ACC112 (cell line): Measurements from ENCODE around the gene PIK3R3.

Experiments used
- H2AFZ ChIP-seq: fragments of 200-600 bp; sonication (generic); one replicate; pipeline ENCODE4 v1.6.0; 2017; ENCODE audit warnings: antibody characterized with exemption, low read length; ENCODE audit not compliant: unreplicated experiment
- H3K27ac ChIP-seq: fragments of 200-600 bp; sonication (generic); 2 replicates; pipeline ENCODE4 v1.5.1; 2014; ENCODE audit warnings: low read depth, mild to moderate bottlenecking, antibody characterized with exemption, low read length, moderate library complexity
- H3K27me3 ChIP-seq: fragments of 200-600 bp; sonication (generic); 2 replicates; pipeline ENCODE4 v1.6.1; 2014; ENCODE audit warnings: mild to moderate bottlenecking, antibody characterized with exemption, low read length, moderate library complexity, mixed read lengths; ENCODE audit not compliant: insufficient read depth
- H3K36me3 ChIP-seq: fragments of 200-600 bp; sonication (generic); 2 replicates; pipeline ENCODE4 v1.6.1; 2016; ENCODE audit warnings: mild to moderate bottlenecking, antibody characterized with exemption, low read length, moderate library complexity, mixed read lengths; ENCODE audit not compliant: insufficient read depth
- H3K4me1 ChIP-seq: fragments of 200-600 bp; sonication (generic); one replicate; pipeline ENCODE4 v1.6.1; 2016; ENCODE audit warnings: low read length, mixed read lengths; ENCODE audit not compliant: insufficient read depth, unreplicated experiment, control insufficient read depth
- H3K4me3 ChIP-seq: fragments of 200-600 bp; sonication (generic); 2 replicates; pipeline ENCODE4 v1.5.1; 2014; ENCODE audit warnings: mild to moderate bottlenecking, low read depth, low read length
- H3K79me2 ChIP-seq: fragments of 200-600 bp; sonication (generic); one replicate; pipeline ENCODE4 v1.6.0; 2016; ENCODE audit warnings: low read length; ENCODE audit not compliant: control insufficient read depth, unreplicated experiment, insufficient read depth

PIK3R3 gene

DNA sequence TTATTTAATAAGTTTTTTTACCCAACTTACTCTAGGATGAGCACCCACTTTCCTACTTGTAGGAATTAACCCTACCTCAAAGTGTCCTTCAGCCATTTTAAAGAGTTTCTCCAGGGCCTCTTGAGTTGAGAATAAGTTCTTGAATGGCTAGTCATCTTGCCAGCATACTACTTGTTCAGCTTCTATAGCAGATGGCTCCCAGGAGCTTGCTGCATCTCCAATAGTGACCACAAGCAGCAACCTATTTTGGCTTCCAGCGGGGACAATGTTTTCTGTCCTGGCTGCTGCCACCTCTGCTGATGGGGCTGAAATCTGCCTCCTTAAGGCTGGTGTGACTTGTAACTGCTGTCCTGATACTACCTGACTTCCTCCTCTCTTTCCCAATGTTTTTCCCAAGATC, 20.8 kb upstream of the PIK3R3 start:
- no peaks in the 10 kb centered on the region for H3K27me3 ChIP-seq
- H3K27ac ChIP-seq = no peak overlapping the region
- H3K36me3 ChIP-seq = no peaks in the 10 kb centered on the region
- H3K79me2 ChIP-seq = no peaks in the 10 kb centered on the region
- no peak overlapping the region for H2AFZ ChIP-seq
- H3K4me1 ChIP-seq = no peaks in the 10 kb centered on the region
- H3K4me3 ChIP-seq = no peak overlapping the region

DNA sequence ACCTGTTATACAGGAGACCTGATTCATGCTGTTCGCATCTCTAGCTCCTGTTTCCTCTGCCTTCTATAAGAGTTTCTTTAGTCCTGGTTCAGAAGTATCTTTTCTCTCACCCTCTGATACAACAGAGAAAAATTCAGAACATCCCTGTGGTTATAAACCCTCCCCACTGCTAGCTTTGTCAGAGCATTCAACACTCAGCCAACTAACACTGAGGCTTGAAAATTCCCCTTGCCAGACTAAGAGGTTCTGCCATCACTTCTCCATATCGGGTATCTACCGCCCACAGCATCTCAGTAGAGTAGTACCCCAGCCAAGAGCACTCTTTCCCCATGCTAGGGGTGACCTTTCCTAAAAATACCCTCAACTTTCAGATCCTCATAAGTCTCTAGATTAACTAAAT, 19.6 kb upstream of the PIK3R3 start:
- no peak overlapping the region for H2AFZ ChIP-seq

DNA sequence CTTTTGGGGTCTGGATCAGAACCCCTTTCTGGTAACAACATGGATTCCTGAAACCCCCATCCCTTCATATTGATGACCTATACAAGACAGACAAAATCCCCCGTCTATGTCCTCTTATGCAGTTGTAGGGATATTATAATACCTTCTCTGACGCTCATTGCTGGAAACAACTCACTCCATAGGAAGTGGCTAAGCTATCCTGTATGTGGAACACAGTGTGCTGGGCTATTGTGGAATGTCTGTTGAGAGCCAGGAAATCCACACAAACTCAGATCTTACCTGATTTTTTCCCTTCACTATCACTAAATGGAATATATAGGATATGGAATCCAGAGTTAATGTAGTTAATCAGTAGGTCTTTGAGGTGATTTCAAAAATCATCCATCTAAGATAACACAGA, 17.7 kb upstream of the PIK3R3 start:
- no peaks in the 10 kb centered on the region for H3K27me3 ChIP-seq
- H3K36me3 ChIP-seq = no peaks in the 10 kb centered on the region
- no peaks in the 10 kb centered on the region for H3K79me2 ChIP-seq
- no peak overlapping the region for H3K27ac ChIP-seq
- H3K4me3 ChIP-seq = no peak overlapping the region
- H3K4me1 ChIP-seq = no peaks in the 10 kb centered on the region
- no peak overlapping the region for H2AFZ ChIP-seq

More for the DNA sequence above, 19.6 kb upstream of the PIK3R3 start:
- Histone ChIP-seq H3K4me1 (no peaks in the 10 kb centered on the region), H3K4me3 (no peak overlapping the region), H3K36me3 (no peaks in the 10 kb centered on the region), H3K27me3 (no peaks in the 10 kb centered on the region), H3K79me2 (no peaks in the 10 kb centered on the region), H3K27ac (no peak overlapping the region)

DNA sequence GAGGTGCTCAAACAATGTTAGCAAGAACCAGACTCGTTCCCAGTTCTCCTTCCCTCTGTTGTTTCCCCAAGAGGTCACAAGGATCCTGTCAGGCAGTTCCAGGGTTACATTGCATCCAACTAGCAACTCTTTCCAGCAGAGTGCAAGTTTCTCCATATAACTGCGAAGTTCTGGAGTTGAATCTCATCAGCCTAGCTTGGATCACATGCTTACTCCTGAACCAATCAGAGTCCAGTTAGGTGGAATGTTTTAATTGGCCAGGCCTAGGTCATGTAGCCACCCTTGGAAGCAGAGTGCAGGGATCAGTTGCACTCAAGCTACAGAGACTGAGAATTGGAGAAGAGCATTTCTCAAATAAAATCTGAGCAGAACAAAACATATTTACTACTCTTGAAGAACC, 15.9 kb upstream of the PIK3R3 start:
- no peaks in the 10 kb centered on the region for H3K27me3 ChIP-seq
- H3K27ac ChIP-seq = no peak overlapping the region
- no peak overlapping the region for H2AFZ ChIP-seq
- no peaks in the 10 kb centered on the region for H3K79me2 ChIP-seq
- H3K4me1 ChIP-seq = no peaks in the 10 kb centered on the region
- H3K4me3 ChIP-seq = no peak overlapping the region
- H3K36me3 ChIP-seq = no peaks in the 10 kb centered on the region

DNA sequence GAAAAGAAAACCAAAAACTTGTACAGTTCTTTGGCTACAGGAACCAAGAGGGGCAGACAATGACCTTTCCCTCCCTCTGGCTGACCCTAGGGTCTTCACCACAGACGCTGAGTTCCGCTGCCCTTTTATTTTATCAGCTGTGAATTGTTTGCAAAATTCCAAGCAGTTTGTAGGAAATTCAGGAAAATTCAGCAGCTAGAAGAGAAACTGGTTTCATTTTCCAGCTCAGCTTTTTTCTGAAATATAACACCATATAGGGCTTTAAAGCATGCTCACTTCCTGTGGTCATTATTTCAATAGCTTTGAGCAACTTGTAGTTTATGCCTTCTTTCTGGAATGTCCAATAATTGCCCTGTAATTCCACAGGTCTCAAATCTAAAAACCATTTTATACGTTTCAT, 5.5 kb upstream of the PIK3R3 start:
- H3K27ac ChIP-seq = peak overlapping the region; percentile 30
- H3K79me2 ChIP-seq = no peaks in the 10 kb centered on the region
- peak overlapping the region; percentile 73 for H2AFZ ChIP-seq
- H3K4me1 ChIP-seq = peaks cover 24% of the 10 kb centered on the region
- H3K27me3 ChIP-seq = no peaks in the 10 kb centered on the region
- H3K4me3 ChIP-seq = peak overlapping the region; percentile 61
- no peaks in the 10 kb centered on the region for H3K36me3 ChIP-seq

DNA sequence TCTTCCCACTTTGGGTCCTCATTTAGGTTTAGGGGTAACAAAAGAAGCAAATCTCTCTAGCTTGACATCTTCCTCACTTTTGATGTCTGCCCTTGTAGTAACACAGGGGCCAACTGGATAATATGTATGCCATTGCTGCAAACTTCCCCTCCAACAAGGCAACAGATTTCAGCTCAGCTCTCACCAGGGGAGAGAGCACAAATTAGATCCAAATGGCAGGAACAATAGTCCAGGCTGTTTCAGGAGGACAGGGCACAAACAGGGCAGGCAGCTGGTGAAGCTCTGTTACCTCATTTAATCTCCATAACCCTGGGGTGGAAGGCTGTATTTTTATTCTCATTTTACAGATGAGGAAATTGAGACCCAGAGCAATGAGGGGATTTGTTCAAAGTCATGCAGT, 4.3 kb upstream of the PIK3R3 start:
- Histone ChIP-seq H3K27ac (no peak overlapping the region), H3K36me3 (no peaks in the 10 kb centered on the region), H3K79me2 (peaks cover under 1% of the 10 kb centered on the region), H3K4me1 (peaks cover 24% of the 10 kb centered on the region), H2AFZ (no peak overlapping the region), H3K4me3 (no peak overlapping the region), H3K27me3 (no peaks in the 10 kb centered on the region)

DNA sequence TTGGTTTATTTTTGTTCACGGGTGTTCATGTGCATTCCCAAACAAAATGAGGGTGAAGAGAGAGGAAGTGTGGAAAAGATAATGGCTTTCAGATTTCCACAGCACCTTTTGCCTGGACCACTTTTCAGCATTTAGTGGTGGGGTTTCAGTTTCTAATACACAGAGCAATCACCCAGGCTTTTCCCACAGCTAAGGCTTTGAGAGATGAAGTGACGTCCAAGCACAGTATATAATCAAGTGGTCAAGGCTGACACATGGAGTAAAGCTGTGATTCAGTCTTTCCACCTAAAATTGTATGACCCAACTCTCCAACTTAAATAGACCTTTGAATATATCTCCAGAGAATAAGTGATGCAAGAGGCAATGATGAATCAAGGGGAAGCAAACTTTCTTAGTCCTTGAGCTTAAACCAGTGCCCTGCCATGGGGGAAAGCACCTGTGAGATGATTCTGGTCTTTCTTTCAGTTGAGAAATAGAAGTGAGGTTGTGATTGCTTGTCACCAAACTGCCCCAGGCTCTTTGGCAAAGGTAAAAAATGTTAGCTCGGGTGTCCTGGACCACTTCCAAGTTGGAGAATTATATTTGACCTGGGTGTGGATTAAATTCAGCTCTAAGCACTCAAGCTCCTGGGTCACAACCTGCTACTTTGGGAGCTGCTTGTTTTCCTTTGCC, 2.4 kb upstream of the PIK3R3 start:
- Histone ChIP-seq H3K27me3 (no peaks in the 10 kb centered on the region), H3K4me1 (peaks cover 28% of the 10 kb centered on the region), H2AFZ (no peak overlapping the region), H3K79me2 (peaks cover 19% of the 10 kb centered on the region), H3K36me3 (no peaks in the 10 kb centered on the region), H3K27ac (peak overlapping the region; percentile 94), H3K4me3 (no peak overlapping the region)

DNA sequence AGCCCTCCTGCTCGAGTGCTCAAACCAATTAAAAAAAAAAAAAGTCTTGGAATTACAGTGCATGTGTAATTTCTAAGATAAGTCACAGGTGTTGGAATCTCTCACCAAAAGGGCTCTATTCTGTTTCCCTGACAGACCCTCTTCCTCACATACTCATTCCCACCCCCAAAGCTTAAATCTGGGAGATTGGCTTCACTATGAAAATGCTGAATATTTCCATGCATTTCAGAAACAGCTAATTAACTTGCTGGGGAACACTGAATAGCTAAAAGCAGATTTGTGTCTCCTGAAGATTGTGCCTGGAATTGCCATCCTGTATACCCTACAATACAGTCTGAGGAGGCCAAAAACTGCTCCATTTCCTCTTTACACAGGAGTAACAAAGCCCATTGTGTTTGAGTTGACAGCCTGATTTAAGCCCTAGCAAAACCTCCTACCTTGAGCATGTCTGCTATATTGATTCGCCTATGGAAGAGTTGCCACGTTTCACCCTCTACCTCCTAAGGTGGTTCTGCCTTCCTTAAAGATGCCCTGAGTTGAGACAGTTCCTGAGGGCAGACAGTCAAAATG, 1.4 kb upstream of the PIK3R3 start:
- no peak overlapping the region for H2AFZ ChIP-seq
- peak overlapping the region; percentile 96 for H3K4me3 ChIP-seq

DNA sequence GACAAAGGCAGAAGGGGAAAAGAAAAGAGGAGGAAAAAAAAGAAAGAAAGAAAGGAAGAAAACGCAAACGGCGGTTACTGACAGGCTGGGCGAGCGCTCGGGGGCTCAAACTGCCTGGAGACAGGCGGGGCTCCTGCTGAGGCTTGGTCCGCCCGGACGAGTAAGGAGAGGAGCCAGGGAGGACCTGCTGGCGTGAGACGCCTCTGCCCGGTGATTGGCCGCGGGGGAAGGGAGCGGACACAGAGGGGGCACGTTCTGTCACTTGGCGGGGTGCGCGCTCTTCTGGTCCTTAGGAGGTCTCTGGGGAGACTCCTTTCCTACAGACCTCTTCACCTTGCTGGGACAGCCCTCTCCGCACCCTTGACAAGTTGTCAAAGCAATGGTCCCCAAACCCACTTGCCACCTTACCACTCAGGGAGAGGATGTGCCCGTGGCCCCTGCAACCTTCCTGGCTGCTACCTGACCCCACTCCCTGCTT, 791 bp upstream of the PIK3R3 start:
- Histone ChIP-seq H3K27ac (peak overlapping the region; percentile 94), H3K79me2 (peaks cover 30% of the 10 kb centered on the region), H3K4me1 (peaks cover 35% of the 10 kb centered on the region), H2AFZ (peak overlapping the region; percentile 35), H3K4me3 (peak overlapping the region; percentile 96), H3K27me3 (no peaks in the 10 kb centered on the region), H3K36me3 (no peaks in the 10 kb centered on the region)

More for the DNA sequence above, 1.4 kb upstream of the PIK3R3 start:
- Histone ChIP-seq H3K36me3 (no peaks in the 10 kb centered on the region), H3K4me1 (peaks cover 29% of the 10 kb centered on the region), H3K27ac (peak overlapping the region; percentile 94), H3K79me2 (peaks cover 26% of the 10 kb centered on the region), H3K27me3 (no peaks in the 10 kb centered on the region)

DNA sequence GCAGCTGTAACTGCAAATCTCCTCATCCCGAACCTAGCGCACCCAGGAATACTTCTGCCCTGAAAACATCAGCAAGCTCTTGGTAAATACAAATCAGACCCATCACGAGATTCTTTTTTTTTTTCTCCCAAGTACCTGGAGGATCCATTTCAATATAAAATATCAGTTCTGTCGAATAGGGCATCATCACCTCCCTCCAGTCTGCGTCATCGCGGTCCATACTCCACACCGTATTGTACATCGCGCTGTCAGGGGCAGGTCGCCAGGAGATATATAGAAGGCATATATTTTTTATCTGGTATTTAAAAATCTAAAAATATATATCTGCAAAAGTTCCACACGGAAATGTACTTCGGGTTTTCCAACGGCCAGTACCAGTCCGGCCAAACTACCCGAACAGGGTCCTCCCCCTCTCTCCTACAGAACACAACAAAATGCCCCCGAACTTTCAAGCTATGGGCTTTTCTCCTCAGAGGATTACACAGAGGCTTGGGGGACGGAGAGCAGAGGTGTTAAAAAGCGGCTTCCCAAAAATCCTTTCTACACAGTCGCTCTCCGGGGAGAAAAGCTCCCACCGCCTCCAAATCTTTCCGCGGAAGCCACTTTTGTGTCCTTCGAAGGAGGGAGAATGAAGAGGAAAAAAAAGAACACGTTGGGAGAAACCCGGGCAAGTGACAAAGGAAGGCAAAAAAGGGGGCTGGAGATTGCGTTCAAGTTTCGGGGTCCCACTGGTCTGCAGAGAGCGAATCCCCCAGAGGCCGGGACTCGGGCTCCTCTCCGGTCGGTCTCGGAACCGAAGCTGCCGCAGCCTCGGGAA, 509 bp downstream of the PIK3R3 start:
- Histone ChIP-seq H3K79me2 (peaks cover 30% of the 10 kb centered on the region), H3K36me3 (no peaks in the 10 kb centered on the region), H3K27ac (peak overlapping the region; percentile 94), H2AFZ (peak overlapping the region; percentile 28), H3K27me3 (no peaks in the 10 kb centered on the region), H3K4me1 (peaks cover 34% of the 10 kb centered on the region), H3K4me3 (peak overlapping the region; percentile 96)
